Spleen (tissue), 7 donors: Measurements from ENCODE around the gene CSMD2.

Experiments used
- POLR2A ChIP-seq, 3 donors: fragments of 450-650 bp; IDR thresholded peaks; one replicate each; pipeline ENCODE4 v1.5.1; 2017; ENCODE audit warnings: antibody characterized with exemption in 3 of 3, mild to moderate bottlenecking in 1 of 3
- POLR2AphosphoS5 ChIP-seq, 3 donors: sonication (generic); formaldehyde crosslinking; IDR thresholded peaks; one replicate each; pipeline ENCODE4 v1.5.1; 2017; ENCODE audit warnings: antibody characterized with exemption in 3 of 3
- TF ChIP-seq, protein P1 (sequence below), 11 experiments: fragments of 200-600 bp in 7 of 11; fragments of 450-650 bp in 4 of 11; sonication (generic) in 4 of 11; IDR thresholded peaks in 8 of 11; conservative IDR thresholded peaks in 3 of 11; 1 replicate in 7 of 11; 2 replicates in 4 of 11; pipeline versions ENCODE4 v1.4.0 to v1.8.0; 2016 to 2021; ENCODE audit warnings: antibody characterized with exemption in 11 of 11, inconsistent platforms in 4 of 11, mild to moderate bottlenecking in 1 of 11
- donor health status: DM: no; HTN: no; CAD: no; lungs with moderate emphysema.
- donor health status: DM: no; HTN: no; CAD: no.
- donor health status: DM: no; HTN: no; CAD: no.

DNA sequence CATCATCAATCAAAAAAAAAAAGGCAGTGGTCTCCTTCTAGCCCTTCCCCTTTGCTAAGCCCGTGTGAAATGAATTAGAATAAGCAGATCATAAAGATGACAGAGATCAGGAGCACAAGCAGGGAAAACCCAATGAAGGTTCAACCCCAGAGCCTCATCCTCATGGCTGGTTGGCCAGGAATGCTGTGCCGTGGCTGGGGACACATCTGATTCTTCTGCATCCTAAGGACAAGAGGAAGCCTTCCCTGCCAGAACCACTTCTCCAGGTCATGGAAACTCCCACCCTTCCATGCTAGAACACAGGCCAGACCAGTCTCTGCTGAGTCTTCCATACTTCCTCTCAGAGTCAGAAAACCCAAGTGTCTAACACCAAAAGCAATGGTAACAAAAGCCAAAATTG, 81.1 kb downstream of the CSMD2 start:
- TF ChIP-seq POLR2A (IDR thresholded peaks at IDR 0.05) (no peak), POLR2AphosphoS5 (IDR thresholded peaks at IDR 0.05) (no peak)
- TF ChIP-seq, protein P1, sequence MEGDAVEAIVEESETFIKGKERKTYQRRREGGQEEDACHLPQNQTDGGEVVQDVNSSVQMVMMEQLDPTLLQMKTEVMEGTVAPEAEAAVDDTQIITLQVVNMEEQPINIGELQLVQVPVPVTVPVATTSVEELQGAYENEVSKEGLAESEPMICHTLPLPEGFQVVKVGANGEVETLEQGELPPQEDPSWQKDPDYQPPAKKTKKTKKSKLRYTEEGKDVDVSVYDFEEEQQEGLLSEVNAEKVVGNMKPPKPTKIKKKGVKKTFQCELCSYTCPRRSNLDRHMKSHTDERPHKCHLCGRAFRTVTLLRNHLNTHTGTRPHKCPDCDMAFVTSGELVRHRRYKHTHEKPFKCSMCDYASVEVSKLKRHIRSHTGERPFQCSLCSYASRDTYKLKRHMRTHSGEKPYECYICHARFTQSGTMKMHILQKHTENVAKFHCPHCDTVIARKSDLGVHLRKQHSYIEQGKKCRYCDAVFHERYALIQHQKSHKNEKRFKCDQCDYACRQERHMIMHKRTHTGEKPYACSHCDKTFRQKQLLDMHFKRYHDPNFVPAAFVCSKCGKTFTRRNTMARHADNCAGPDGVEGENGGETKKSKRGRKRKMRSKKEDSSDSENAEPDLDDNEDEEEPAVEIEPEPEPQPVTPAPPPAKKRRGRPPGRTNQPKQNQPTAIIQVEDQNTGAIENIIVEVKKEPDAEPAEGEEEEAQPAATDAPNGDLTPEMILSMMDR (IDR thresholded peaks at IDR 0.05 in 8 of 11, conservative IDR thresholded peaks at IDR 0.05 in 3 of 11): no peak
